ENCODE data around the gene ALPL.

The ALPL gene

GRCh38 chr1:21607549-21608529 lies 98.6 kb downstream of the ALPL start:
- Histone ChIP-seq H4K20me1 (ENCODE audit: insufficient read depth, low read length) (no peaks in the 10 kb centered on the region), H2AFZ (ENCODE audit: low read length) (no peak overlapping the region), H3K27me3 (ENCODE audit: insufficient read depth, low read length) (0 out of 2 replicates have a peak, but pooled peaks cover 6% of the 10 kb centered on the region), H3K4me3 (ENCODE audit: low read depth, low read length, poor library complexity, severe bottlenecking) (no peak overlapping the region), H3K79me2 (ENCODE audit: insufficient read depth, low read length) (no peaks in the 10 kb centered on the region), H3F3A (ENCODE audit: insufficient read depth, low read length) (no peaks in the 10 kb centered on the region), H3K9ac (ENCODE audit: low read length) (no peak overlapping the region), H3K4me2 (ENCODE audit: low read length) (no peak overlapping the region), H3K9me3 (ENCODE audit: low read length) (no peaks in the 10 kb centered on the region), H3K9me2 (ENCODE audit: low read depth, low read length) (no peaks in the 10 kb centered on the region), H3K4me1 (ENCODE audit: insufficient read depth, low read length, severe bottlenecking) (no peaks in the 10 kb centered on the region), H3K36me3 (ENCODE audit: insufficient read depth, low read length) (no peaks in the 10 kb centered on the region), H3K27ac (ENCODE audit: low read depth, low read length, poor library complexity, severe bottlenecking) (no peak overlapping the region)
- TF ChIP-seq EZH2 (IDR thresholded peaks at IDR 0.05; ENCODE audit: borderline replicate concordance, low read length) (no peak), CTCF (IDR thresholded peaks at IDR 0.05; ENCODE audit: low read length) (no peak)

DNA sequence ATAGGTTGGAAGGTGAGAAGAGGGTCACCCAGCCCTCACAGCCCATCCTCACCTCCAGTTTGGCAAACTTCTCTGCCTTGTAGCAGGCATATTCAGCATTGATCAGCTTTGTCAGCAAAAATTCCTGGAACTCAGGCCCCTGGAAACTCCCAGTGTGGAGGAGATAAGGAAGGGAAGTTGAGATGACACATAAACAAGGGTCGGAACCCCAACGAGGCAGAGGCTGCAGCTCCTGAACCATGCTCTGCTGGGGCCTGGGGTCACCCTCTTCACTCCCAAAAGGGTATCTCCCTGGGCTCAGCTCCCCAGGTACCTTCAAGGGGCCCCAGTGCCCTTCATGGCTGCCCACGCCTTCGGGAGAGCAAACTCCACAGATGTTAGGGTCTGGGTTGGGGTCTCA lies 99.6 kb downstream of the ALPL start:
- Histone ChIP-seq H3K9ac (ENCODE audit: low read length) (no peak overlapping the region), H3F3A (ENCODE audit: insufficient read depth, low read length) (no peaks in the 10 kb centered on the region), H3K4me3 (ENCODE audit: low read depth, low read length, poor library complexity, severe bottlenecking) (no peak overlapping the region), H3K27me3 (ENCODE audit: insufficient read depth, low read length) (0 out of 2 replicates have a peak, but pooled peaks cover 6% of the 10 kb centered on the region), H3K4me1 (ENCODE audit: insufficient read depth, low read length, severe bottlenecking) (no peaks in the 10 kb centered on the region), H3K9me2 (ENCODE audit: low read depth, low read length) (no peaks in the 10 kb centered on the region), H3K27ac (ENCODE audit: low read depth, low read length, poor library complexity, severe bottlenecking) (no peak overlapping the region), H3K36me3 (ENCODE audit: insufficient read depth, low read length) (no peaks in the 10 kb centered on the region), H2AFZ (ENCODE audit: low read length) (no peak overlapping the region), H4K20me1 (ENCODE audit: insufficient read depth, low read length) (no peaks in the 10 kb centered on the region), H3K79me2 (ENCODE audit: insufficient read depth, low read length) (no peaks in the 10 kb centered on the region), H3K9me3 (ENCODE audit: low read length) (no peaks in the 10 kb centered on the region), H3K4me2 (ENCODE audit: low read length) (no peak overlapping the region)
- TF ChIP-seq EZH2 (IDR thresholded peaks at IDR 0.05; ENCODE audit: borderline replicate concordance, low read length) (no peak), CTCF (IDR thresholded peaks at IDR 0.05; ENCODE audit: low read length) (no peak)

- no peak for TF ChIP-seq EZH2 (IDR thresholded peaks at IDR 0.05; ENCODE audit: borderline replicate concordance, low read length)
- no peak for TF ChIP-seq CTCF (IDR thresholded peaks at IDR 0.05; ENCODE audit: low read length)
- H3K36me3 ChIP-seq (ENCODE audit: insufficient read depth, low read length), result no peaks in the 10 kb centered on the region
- H2AFZ ChIP-seq (ENCODE audit: low read length), result no peak overlapping the region
- no peak overlapping the region for H3K9ac ChIP-seq (ENCODE audit: low read length)
- no peak overlapping the region for H3K4me2 ChIP-seq (ENCODE audit: low read length)
- H3K4me1 ChIP-seq (ENCODE audit: insufficient read depth, low read length, severe bottlenecking), result no peaks in the 10 kb centered on the region
- H3K79me2 ChIP-seq (ENCODE audit: insufficient read depth, low read length), result no peaks in the 10 kb centered on the region
- no peaks in the 10 kb centered on the region for H3K9me2 ChIP-seq (ENCODE audit: low read depth, low read length)
- no peaks in the 10 kb centered on the region for H3K9me3 ChIP-seq (ENCODE audit: low read length)
- H3K4me3 ChIP-seq (ENCODE audit: low read depth, low read length, poor library complexity, severe bottlenecking), result no peak overlapping the region
- H3F3A ChIP-seq (ENCODE audit: insufficient read depth, low read length), result no peaks in the 10 kb centered on the region
- no peak overlapping the region for H3K27ac ChIP-seq (ENCODE audit: low read depth, low read length, poor library complexity, severe bottlenecking)
- H4K20me1 ChIP-seq (ENCODE audit: insufficient read depth, low read length), result no peaks in the 10 kb centered on the region
- H3K27me3 ChIP-seq (ENCODE audit: insufficient read depth, low read length), result 0 out of 2 replicates have a peak, but pooled peaks cover 6% of the 10 kb centered on the region
These were observed 100.8 kb downstream of the ALPL start for GRCh38 chr1:21610027-21610426.
